AG04450 (cell line): ENCODE measurements around the gene SLC43A2. TPM values are rescaled to one million over a fixed set of nuclear protein-coding genes. Genes with fewer than 3 reads are reported as not detected.

ENCODE experiments used
- CTCF ChIA-PET: fragments of 300-600, 350-600 bp; formaldehyde crosslinking; extraction: SDS; loops from one replicate; lab custom pipeline; 2022; ENCODE audit warnings: antibody characterized with exemption, inconsistent platforms; lab: Charles Lee
- POLR2A ChIA-PET: fragments of 350-600 bp; formaldehyde crosslinking; extraction: SDS; loops from one replicate; lab custom pipeline; 2021; ENCODE audit warnings: antibody characterized with exemption, inconsistent platforms; lab: Yijun Ruan, JAX
- DNase-seq: peaks from one replicate; pipeline ENCODE4 v3.0.0-alpha.2; 2011; ENCODE audit warnings: low read depth, low spot score
- H3K27ac ChIP-seq: one replicate; pipeline ENCODE4 v1.5.1; 2012; ENCODE audit warnings: low read depth, low read length, control low read depth
- H3K27me3 ChIP-seq: one replicate; pipeline ENCODE4 v1.6.0; 2012; ENCODE audit warnings: low read length; ENCODE audit not compliant: control insufficient read depth, insufficient read depth
- H3K4me3 ChIP-seq: 2 replicates; pipeline ENCODE4 v1.5.1; 2011; ENCODE audit warnings: mild to moderate bottlenecking, low read depth, low read length, control low read depth
- H3K9me3 ChIP-seq: 2 replicates; pipeline ENCODE4 v1.5.1; 2012; ENCODE audit warnings: low read length; ENCODE audit not compliant: control insufficient read depth, insufficient read depth
- polyA plus RNA-seq: library from polyadenylated mRNA; depleted of rRNA; stranded (reverse); fragments of >200 nt; gene quantifications from 2 replicates; pipeline ENCODE4 v1.2.3, GENCODE V29; 2011
- TF ChIP-seq, protein P1 (sequence below): IDR thresholded peaks from 2 replicates; pipeline ENCODE4 v1.5.1; 2011; ENCODE audit warnings: low read depth, low read length, control low read depth, inconsistent platforms

The SLC43A2 gene
- polyA plus RNA-seq, 1 experiment = 5.3 TPM

DNA sequence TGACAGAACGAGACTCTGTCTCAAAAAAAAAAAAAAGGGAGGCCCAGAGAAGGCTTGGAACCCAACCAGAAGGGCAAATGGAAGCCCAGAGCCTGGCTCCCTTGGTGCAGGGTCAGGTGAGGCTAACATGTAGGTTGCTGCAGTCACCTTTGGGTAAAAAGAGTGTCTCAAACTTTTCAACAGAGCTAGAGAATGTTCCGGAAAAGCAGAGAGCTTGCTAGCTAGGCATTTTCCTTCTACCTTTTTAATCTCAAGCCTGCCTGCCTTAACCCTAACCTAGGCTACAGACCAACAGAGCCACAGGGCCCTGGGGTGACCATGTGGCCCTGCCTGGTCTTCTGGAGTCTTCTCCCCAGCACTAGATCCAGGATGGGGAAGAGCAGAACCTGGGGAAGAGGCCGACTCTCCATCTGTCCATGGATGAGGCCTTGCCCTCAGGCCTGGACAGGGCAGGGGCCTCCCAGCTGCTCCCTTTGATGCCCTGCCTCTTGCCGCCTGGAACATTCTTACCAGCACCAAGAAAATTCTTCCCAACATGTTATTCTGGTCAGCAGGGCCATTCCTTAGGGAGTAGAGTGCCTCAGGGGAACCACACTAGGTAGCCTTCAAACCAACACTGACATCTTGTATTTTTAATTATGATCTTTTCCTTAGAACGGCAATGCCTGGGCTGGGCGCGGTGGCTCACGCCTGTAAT is 30.1 kb downstream of the SLC43A2 start:
- Histone ChIP-seq H3K27me3 (no peaks in the 10 kb centered on the region), H3K9me3 (peaks cover 13% of the 10 kb centered on the region), H3K4me3 (no peak overlapping the region), H3K27ac (no peak overlapping the region)
- TF ChIP-seq, protein P1, sequence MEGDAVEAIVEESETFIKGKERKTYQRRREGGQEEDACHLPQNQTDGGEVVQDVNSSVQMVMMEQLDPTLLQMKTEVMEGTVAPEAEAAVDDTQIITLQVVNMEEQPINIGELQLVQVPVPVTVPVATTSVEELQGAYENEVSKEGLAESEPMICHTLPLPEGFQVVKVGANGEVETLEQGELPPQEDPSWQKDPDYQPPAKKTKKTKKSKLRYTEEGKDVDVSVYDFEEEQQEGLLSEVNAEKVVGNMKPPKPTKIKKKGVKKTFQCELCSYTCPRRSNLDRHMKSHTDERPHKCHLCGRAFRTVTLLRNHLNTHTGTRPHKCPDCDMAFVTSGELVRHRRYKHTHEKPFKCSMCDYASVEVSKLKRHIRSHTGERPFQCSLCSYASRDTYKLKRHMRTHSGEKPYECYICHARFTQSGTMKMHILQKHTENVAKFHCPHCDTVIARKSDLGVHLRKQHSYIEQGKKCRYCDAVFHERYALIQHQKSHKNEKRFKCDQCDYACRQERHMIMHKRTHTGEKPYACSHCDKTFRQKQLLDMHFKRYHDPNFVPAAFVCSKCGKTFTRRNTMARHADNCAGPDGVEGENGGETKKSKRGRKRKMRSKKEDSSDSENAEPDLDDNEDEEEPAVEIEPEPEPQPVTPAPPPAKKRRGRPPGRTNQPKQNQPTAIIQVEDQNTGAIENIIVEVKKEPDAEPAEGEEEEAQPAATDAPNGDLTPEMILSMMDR = no peak
- DNase-seq = no peak
- CTCF ChIA-PET = no interaction called here
- POLR2A ChIA-PET = no interaction called here

DNA sequence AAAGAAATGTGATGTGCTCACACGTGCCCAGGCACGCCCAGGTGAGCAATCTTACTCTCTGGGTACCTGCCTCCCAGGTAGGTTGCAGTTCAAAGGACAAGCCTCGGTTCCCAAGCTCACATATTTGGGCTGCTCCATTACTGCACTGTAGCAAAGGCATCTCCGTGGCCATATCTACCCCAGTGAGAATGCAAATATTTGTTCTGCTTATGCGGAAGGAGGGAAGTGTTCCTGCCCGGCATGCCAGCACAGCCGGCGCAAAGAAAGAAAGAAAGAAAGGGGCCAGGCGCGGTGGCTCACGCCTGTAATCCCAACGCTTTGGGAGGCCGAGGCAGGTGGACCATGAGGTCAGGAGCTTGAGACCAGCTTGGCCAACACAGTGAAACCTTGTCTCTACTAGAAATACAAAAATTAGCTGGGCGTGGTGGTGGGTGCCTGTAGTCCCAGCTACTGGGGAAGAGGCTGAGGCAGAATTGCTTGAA is 30.7 kb downstream of the SLC43A2 start:
- DNase-seq = no peak
- no peaks in the 10 kb centered on the region for H3K27me3 ChIP-seq
- no peak overlapping the region for H3K27ac ChIP-seq
- H3K9me3 ChIP-seq = peaks cover 13% of the 10 kb centered on the region
- ChIA-PET CTCF (no interaction called here), POLR2A (no interaction called here)
- no peak overlapping the region for H3K4me3 ChIP-seq
- TF ChIP-seq, protein P1 = no peak

DNA sequence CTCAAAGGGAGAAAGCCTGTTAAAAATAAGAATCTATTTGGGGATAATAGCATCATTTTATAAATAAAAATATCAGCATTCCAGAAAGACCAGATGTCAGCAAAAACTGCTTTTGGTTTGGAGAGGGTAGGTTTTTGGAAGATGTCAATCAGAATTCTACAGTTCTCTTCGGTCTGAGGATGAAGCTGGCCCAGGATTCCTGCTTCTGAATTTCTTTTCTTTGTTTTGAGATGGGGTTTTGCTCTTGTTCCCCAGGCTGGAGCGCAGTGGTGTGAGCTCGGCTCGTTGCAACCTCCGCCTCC is 35.1 kb downstream of the SLC43A2 start:
- Histone ChIP-seq H3K27ac (no peak overlapping the region), H3K4me3 (no peak overlapping the region), H3K27me3 (no peaks in the 10 kb centered on the region), H3K9me3 (no peaks in the 10 kb centered on the region; the same call in 1 of the 2 replicates)
- TF ChIP-seq, protein P1 = no peak
- POLR2A ChIA-PET = no interaction called here
- CTCF ChIA-PET = interaction anchor here (2.6 kb wide), 1 partner anchor 19 kb away, joined by 6 read pairs; no protein-coding TSS in a partner anchor
- no peak for DNase-seq

DNA sequence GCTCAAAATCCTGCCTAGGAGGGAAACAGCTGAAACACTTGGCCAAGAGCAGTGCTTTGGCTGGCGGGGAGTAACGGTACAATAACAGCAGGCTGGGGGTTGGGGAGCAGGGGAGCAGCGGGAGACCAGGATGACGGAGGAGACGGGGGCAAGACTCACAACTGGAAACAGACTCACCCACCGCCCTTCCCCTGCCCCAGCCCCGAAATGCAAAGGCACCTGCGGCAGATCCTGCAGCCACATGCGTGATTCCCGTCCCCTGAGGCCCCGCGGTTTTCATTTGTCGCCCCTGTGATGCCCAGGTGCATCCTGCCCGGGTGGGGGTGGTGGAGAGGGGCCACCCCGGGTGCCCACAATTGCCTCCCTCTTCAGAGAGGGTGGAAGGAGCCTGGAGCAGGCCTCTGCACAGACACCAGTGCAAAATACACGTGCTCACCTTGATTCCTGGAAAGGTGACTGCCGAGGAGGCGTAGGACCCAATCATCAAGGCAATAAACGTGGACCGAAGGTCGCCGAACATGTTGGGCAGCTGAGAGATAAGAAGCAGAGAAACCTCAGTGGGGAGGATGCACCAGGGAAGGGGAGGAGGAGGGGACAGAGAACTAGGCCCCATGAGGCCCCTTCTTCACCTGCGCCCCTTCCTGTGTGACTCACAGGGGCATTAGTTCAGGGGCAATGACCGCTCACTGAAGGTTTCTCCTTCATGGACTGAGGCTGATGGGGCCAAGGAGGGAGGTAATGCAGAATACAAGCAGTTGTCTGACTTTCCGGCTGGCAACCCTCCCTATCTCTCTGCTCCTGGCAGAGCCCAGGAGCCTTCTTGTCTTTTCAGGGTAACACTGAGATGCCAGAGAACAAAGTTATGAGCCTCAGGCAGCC is 35.6 kb downstream of the SLC43A2 start:
- CTCF ChIA-PET = interaction anchor here (2.6 kb wide), 1 partner anchor 19 kb away, joined by 6 read pairs; no protein-coding TSS in a partner anchor
- no peaks in the 10 kb centered on the region; the same call in 1 of the 2 replicates for H3K9me3 ChIP-seq
- H3K27ac ChIP-seq = no peak overlapping the region
- no peak overlapping the region for H3K4me3 ChIP-seq
- H3K27me3 ChIP-seq = no peaks in the 10 kb centered on the region
- POLR2A ChIA-PET = no interaction called here
- no peak for DNase-seq
- TF ChIP-seq, protein P1 = no peak
